Measurements from ENCODE around the gene CRYBG2. TPM values are rescaled to one million over a fixed set of nuclear protein-coding genes. Genes with fewer than 3 reads are reported as not detected.

Gene CRYBG2
- total RNA-seq, 1 donor: not detected

DNA sequence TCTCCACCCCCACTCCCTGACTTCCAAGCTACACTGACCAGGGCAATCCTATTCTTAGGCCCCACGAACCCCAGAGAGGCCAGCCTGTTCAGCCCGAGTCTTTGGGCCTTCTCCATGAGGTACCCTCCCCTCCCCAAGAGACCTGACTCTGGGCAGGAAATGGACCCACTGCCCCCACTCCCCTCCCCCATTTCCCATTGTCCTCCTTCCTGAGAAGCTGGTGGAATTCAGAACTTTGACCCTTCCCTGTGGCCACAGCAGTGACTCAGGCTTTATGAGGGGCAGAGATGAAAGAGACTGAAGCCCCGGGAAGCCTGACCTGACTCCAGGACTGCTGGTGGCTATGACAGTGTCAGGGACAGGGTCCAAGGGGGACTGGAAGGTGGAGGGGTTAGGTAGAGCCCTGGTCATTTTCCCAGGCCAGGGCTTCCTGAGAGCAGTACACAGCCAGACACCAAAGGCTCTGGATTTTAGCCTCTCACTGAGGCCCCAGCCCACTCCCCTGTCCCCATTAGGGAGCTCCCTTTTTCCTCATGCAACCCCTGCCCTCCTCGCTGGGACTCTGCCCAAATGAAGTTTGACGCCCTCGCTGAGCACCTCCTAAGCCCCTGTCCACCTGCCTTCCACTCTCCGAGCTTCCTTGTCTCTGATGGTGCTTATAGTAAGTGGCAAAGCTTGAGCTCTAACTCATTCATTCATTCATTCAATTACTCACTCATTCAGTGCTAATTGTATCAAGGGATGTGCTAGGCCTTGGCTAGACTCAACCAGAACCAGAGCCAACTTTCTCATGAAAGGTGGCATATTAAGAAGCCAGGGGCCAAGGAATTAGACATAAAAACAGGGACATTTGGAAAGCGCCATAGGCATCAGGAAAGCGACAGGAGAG lies 3.0 kb downstream of the CRYBG2 start:
- no peak for DNase-seq (ENCODE audit: low read depth)
- TF ChIP-seq, protein P1, sequence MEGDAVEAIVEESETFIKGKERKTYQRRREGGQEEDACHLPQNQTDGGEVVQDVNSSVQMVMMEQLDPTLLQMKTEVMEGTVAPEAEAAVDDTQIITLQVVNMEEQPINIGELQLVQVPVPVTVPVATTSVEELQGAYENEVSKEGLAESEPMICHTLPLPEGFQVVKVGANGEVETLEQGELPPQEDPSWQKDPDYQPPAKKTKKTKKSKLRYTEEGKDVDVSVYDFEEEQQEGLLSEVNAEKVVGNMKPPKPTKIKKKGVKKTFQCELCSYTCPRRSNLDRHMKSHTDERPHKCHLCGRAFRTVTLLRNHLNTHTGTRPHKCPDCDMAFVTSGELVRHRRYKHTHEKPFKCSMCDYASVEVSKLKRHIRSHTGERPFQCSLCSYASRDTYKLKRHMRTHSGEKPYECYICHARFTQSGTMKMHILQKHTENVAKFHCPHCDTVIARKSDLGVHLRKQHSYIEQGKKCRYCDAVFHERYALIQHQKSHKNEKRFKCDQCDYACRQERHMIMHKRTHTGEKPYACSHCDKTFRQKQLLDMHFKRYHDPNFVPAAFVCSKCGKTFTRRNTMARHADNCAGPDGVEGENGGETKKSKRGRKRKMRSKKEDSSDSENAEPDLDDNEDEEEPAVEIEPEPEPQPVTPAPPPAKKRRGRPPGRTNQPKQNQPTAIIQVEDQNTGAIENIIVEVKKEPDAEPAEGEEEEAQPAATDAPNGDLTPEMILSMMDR (IDR thresholded peaks at IDR 0.05; ENCODE audit: insufficient read depth, low read length): no peak
- no peak overlapping the region for H3K4me3 ChIP-seq (ENCODE audit: low read depth, low read length)

DNA sequence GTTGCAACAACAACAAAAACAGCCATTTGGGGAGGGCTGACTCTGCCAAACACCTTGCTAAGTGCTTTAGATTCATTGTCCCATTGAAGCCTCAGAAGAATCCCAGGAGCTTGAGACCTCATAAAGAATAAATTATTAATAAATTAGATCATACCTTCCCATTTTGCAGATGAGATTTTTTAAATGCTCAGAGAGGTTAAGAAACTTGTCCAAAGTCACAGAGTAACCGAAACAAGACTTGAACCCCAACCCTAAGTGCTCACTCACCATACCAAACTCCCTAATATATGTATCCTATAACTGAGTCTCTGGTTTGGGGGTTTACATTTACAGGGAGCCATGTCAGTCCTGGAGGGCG lies 3.6 kb downstream of the CRYBG2 start:
- TF ChIP-seq, protein P1 (IDR thresholded peaks at IDR 0.05; ENCODE audit: insufficient read depth, low read length): no peak
- H3K4me3 ChIP-seq (ENCODE audit: low read depth, low read length): no peak overlapping the region
- no peak for DNase-seq (ENCODE audit: low read depth)

DNA sequence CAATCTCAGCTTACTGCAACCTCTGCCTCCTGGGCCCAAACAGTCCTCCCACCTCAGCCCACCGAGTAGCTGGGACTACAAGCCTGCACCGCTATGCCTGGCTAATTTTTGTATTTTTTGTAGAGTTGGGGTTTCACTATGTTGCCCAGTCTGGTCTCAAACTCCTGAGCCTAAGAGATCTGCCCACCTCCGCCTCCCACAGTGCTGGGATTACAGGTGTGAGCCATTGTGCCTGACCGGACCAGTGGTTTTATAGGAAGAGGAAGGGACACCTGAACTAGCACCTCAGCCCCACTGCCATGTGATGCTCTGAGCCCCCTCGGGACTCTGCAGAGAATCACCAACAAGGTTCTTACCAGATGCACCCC lies 4.1 kb downstream of the CRYBG2 start:
- DNase-seq (ENCODE audit: low read depth): no peak
- TF ChIP-seq, protein P1 (IDR thresholded peaks at IDR 0.05; ENCODE audit: insufficient read depth, low read length): no peak
- no peak overlapping the region for H3K4me3 ChIP-seq (ENCODE audit: low read depth, low read length)

DNA sequence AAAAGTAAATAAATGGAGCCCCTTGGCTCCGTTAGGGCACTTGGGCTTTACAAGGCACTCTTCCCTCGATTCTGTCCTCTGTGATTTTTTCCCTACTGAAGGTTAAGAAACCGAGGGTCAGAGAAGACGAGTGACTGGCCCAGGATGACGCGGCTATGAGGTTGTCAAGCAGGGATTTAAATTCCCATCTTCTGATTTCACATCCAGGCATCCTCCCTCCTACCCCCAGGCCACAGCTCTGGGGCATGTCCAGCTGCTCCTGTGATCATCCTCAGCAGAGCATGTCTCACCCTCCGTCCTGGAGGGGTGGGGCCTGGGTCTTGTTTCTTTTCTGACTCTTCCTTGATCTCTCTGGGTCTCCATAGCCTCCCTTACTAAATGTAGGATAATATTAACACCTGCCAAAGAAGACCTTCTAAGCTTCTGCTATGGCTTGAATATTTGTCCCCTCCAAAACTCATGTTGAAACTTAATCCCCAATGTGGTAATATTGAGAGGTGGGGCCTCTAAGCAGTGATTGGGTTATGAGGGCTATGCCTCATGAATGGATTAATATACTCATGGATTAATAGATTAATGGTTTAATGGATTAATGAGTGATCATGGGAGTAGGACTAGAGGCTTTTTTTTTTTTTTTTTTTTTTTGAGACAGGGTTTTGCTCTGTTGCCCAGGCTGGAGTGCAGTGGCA lies 4.6 kb downstream of the CRYBG2 start:
- H3K4me3 ChIP-seq (ENCODE audit: low read depth, low read length): no peak overlapping the region
- no peak for DNase-seq (ENCODE audit: low read depth)
- TF ChIP-seq, protein P1 (IDR thresholded peaks at IDR 0.05; ENCODE audit: insufficient read depth, low read length): no peak

DNA sequence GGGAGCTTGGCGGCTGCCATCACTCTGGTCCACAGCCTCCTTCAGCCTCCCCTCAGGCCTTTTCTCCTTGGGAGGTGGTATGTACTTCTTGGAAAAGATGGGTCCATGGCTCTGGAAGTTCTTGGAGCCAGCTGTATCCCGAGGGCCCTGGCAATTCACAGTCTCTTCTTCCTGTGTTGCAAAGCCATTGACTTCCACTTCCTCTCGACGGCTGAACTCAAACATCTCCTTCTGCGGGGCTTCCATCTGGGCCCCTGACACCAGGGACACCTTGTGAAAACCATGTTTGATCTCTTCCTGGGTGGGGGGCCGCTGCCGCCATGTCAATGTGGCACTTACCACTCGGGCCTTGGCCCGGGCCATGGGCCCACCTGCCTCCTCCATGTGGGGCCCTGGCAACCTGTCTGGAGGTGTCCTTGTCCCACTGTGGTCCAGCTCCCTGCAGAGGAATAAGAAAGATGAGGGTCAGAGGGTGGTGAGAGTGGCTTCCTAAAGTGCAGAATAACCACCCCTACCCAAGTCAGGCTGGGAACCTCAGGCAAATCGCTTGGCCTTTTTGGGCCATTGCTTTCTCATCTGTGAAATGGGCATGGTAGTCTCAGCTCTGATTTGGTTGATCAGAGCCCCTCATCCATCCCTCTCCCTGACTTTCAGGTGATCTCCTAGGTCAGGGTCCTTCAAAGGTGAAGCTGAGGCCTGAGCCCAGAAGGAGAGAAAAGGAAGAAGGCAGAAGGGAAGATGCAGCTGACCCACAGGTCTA lies 7.5 kb downstream of the CRYBG2 start:
- no peak for DNase-seq (ENCODE audit: low read depth)
- TF ChIP-seq, protein P1 (IDR thresholded peaks at IDR 0.05; ENCODE audit: insufficient read depth, low read length): no peak
- no peak overlapping the region for H3K4me3 ChIP-seq (ENCODE audit: low read depth, low read length)

DNA sequence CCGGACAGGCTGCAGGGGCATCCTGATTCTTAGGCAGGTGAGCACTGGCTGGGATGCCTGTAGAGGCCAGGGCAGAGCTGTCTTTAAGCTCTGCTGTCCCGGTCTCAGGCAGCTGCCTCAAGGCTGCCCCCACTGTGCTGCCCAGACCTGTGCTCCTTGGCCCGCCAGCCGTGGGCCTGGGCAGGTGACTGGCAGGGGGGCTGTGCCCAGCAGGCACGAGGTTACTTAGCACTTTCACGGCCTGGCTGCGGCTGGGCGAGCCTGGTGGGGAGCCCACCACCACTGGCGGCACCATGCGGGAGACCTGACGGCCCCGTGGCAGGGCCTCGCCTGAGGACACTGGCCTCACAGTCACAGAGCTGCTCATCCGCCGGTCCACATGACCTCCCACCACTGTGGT lies 8.2 kb downstream of the CRYBG2 start:
- DNase-seq (ENCODE audit: low read depth): no peak
- H3K4me3 ChIP-seq (ENCODE audit: low read depth, low read length): no peak overlapping the region
- TF ChIP-seq, protein P1 (IDR thresholded peaks at IDR 0.05; ENCODE audit: insufficient read depth, low read length): no peak

Data from fibroblast of the aortic adventitia (primary cell).